HG02943 (cell line): Measurements from ENCODE around the gene PLK4.
"Not testable (repeated sequence)": the region's sequence is repeated elsewhere in the genome, so short reads cannot be mapped to it uniquely, and the experiment has no call there.

Experiments used
- ATAC-seq: cut with Tn5 transposase; IDR thresholded peaks from one replicate; pipeline ENCODE4 v1.9.1; 2021; ENCODE audit warnings: mild to moderate bottlenecking, low read depth, moderate library complexity; ENCODE audit not compliant: unreplicated experiment

PLK4 gene

DNA sequence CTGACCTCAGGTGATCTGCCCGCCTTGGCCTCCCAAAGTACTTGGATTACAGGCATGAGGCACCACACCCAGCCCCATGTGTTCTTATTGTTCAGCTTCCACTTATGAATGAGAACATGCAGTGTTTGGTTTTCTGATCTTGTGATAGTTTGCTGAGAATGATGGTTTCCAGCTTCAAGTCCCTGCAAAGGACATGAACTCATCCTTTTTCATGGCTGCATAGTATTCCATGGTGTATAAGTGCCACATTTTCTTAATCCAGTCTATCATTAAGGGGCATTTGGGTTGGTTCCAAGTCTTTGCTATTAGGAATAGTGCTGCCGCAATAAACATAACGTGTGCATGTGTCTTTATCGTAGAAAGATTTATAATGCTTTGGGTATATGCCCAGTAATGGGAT lies 19.0 kb downstream of the PLK4 start:
- ATAC-seq = not testable (repeated sequence)

DNA sequence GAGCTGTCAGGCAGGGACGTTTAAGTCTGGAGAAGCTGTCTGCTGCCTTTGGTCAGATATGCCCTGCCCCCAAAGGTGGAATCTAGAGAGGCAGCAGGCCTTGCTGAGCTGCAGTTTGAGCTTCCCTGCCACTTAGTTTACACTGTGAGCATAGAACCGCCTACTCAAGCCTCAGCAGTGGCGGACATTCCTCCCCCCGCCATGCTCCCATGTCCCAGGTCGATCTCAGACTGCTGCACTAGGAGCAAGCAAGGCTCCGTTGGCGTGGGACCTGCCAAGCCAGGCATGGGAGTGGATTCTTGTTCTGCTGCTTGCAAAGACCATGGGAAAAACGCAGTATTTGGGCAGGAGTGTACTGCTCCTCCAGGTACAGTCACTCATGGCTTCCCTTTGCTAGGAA lies 24.3 kb downstream of the PLK4 start:
- ATAC-seq = no peak

DNA sequence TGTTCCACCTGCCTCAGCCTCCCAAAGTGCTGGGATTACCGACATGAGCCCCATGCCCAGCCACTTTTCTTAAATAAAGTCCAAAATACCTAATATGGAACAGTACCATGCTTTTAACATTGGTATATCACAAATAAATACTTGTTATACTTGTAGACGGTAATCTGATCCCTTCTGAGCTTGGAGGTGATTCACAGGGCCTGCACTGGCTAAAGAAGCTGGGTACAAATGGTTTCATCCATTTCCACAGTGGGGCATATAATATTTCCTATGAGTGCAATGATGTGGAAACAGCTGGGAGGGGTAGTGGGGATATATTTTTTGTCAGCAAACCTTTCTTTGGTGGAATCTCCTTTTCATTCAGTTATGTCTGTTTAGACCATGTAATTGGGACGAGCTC lies 35.8 kb downstream of the PLK4 start:
- ATAC-seq = no peak

DNA sequence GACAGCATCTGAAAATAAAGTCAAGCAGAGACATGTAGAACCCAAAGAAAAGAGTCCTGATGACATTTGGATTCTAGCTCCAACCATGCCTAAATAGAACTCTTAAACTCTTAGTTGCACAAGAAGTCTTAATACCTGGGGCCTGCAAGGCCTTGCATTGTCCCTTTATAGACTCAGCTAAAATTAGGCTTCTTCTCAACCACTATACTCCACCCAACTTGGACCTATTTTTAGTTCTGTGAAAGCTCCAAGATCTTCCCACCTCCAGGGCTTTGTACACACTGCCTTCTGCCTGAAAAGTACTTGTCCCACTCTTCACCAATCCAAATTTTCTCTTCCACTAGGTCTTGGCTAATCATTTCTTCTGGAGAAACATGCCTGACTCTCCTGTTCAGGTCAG lies 36.5 kb downstream of the PLK4 start:
- ATAC-seq = no peak

DNA sequence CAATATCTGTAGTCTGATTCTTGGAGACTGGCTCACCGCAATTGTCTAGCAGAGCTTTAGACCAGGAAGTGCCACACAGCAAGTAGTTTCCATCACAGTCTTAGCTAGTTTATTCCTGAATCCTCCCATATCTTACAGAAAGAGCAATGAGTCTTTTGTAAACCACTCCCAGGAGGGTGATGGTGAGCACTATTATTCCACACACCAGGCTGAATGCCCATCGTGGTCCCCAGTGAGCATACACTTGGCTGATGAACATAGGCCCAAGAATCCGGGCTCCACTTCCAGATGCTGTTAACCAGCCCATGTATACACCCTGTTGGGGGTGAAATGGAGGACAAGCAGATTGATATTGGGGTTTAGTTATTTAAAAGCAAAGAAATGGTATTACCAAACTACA lies 39.8 kb downstream of the PLK4 start:
- ATAC-seq = no peak

DNA sequence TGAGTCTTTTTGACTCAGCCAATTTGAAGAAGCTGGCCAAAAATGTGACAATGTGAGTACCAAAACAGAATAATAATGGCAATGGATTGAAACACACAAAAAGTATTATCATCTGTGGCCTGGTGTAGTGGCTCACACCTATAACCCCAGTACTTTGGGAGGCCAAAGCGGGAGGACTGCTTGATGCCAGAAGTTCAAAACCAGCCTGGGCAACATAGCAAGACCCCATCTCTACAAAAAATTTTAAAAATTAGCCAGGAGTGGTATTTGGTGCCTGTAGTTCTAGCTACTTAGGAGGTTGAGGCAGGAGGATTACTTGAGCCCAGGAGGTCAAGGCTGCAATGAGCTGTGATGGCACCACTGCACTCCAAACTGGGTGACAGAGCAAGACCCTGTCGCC lies 41.5 kb downstream of the PLK4 start:
- ATAC-seq = no peak

DNA sequence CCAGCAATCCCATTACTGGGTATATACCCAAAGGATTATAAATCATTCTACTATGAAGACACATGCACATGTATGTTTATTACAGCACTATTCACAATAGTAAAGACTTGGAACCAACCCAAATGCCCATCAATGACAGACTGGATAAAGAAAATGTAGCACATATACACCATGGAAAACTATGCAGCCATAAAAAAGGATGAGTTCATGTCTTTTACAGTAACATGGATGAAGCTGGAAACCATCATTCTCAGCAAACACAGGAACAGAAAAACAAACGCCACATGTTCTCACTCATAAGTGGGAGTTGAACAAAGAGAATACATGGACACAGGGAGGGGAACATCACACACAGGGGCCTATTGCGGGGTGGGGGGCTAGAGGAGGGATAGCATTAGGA lies 45.0 kb downstream of the PLK4 start:
- ATAC-seq = not testable (repeated sequence)

DNA sequence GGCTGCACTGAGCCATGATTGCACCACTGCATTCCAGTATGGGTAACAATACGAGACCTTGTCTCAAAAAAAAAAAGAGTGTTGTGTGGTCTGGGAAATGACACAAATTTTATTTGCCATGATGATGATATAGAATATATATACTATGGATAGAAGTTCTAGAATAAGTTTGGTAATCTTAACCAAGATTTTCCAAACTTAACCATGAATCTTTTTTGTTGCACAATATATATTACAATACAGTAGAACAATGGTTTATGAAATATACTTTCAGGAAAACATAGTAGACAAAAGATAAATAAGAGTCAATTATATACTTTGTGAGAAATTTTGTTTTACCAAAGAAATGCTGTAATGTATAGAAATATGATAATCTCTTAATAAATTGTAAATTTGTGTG lies 49.5 kb downstream of the PLK4 start:
- no peak for ATAC-seq

DNA sequence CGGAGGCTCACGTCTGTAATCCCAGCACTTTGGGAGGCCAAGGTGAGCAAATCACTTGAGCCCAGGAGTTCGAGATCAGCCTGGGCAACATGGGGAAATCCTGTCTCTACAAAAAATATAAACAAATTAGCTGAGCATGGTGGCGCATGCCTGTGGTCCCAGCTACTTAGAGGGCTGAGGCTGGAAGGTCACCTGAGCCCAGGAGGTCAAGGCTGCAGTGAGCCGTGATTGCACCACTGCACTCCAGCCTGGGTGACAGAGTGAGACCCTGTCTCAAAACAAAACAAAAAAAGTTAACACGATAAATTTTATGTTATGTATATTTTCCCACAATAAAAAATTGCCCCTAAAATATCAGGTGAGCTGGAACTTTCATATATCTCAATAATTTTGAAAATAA lies 51.1 kb downstream of the PLK4 start:
- ATAC-seq = not testable (repeated sequence)

DNA sequence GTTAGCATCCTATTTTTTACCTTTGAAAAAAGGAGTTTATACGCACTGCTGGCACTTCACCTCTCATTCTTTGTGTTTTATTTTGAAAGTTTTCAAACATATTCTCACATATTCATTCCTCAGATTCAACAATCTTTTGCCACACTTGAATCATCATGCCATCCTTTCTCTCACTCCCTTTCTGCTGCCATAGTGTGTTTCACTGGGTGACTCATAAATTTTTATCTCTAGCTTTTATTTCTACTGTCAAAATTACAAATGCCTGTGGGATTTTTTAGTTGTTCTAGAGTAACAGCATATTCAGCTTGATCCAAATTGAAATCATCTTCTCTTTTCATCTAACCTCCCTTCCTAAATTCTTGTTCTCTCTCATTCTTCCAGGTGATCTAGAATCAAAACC lies 56.3 kb downstream of the PLK4 start:
- no peak for ATAC-seq
